Duodenal mucosa (tissue), 2 donors: ENCODE measurements around the gene ESRRB.

Experiments
- H3K27ac ChIP-seq: one replicate; pipeline ENCODE4 v1.7.0; 2013; ENCODE audit warnings: low read depth, low read length
- H3K27me3 ChIP-seq, 2 donors: one replicate each; pipeline ENCODE4 v1.7.0; 2013; ENCODE audit warnings: low read length in 2 of 2, control low read depth in 1 of 2; ENCODE audit not compliant: insufficient read depth in 2 of 2, control insufficient read depth in 1 of 2
- H3K36me3 ChIP-seq, 2 donors: one replicate each; pipeline ENCODE4 v1.7.0; 2013; ENCODE audit warnings: low read length in 2 of 2, control low read depth in 1 of 2; ENCODE audit not compliant: insufficient read depth in 2 of 2, control insufficient read depth in 1 of 2
- H3K4me1 ChIP-seq, 2 donors: one replicate each; pipeline ENCODE4 v1.7.0; 2013; ENCODE audit warnings: low read length in 2 of 2, control low read depth in 1 of 2; ENCODE audit not compliant: insufficient read depth in 2 of 2, control insufficient read depth in 1 of 2
- H3K4me3 ChIP-seq, 2 donors: one replicate each; pipeline ENCODE4 v1.7.0; 2013; ENCODE audit warnings: low read length in 2 of 2, low read depth in 1 of 2
- H3K9ac ChIP-seq, 2 donors: one replicate each; pipeline ENCODE4 v1.7.0; 2013; ENCODE audit warnings: low read length in 2 of 2, low read depth in 1 of 2
- H3K9me3 ChIP-seq, 2 donors: one replicate each; pipeline ENCODE4 v1.7.0; 2013; ENCODE audit warnings: low read length in 2 of 2, control low read depth in 1 of 2; ENCODE audit not compliant: control insufficient read depth in 1 of 2

The ESRRB gene

DNA sequence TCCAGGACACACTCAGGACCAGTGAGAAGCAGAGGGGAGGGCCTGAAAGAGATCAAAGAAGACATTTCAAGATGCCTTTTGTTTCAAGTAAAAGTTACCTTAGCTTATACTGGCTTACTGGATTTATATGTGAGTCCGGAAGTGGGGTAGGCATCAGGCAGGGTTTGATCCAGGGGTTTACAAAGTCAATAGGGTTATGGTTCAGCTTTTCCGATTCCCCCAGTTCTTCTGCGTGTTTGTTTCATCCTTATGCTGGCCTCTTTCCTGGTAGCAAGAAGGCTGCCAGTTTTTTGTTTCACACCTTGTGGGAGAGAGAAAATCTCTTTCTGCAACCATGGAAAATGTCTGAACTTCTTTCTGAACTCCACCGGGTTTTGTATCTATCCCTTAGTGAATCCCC lies 126.3 kb downstream of the ESRRB start:
- H3K36me3 ChIP-seq, result no peaks in the 10 kb centered on the region
- no peaks in the 10 kb centered on the region for H3K27me3 ChIP-seq
- H3K9ac ChIP-seq, result no peak overlapping the region
- H3K27ac ChIP-seq, result no peak overlapping the region
- H3K4me3 ChIP-seq, result no peak overlapping the region
- H3K4me1 ChIP-seq, result no peaks in the 10 kb centered on the region
- no peaks in the 10 kb centered on the region for H3K9me3 ChIP-seq

DNA sequence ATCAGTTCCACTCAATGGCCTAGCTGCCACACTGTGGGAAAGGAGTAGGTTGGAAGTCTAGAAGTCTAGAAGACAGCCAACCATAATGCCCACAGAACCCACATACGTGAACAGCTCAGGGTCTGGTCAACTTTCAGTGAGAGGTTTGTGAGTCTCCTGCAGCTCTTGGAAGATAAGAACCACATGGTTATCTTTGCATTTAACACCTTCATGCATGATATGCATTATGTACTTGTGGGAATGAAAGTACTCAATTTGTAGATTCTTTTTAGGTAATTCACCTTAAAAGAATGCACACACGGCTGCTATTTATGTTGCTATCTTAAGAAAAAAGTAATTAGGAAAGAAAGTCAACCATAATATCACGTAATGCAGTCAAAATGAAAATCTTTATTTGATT lies 126.7 kb downstream of the ESRRB start:
- Histone ChIP-seq H3K4me1 (no peaks in the 10 kb centered on the region), H3K4me3 (no peak overlapping the region), H3K9me3 (no peaks in the 10 kb centered on the region)

DNA sequence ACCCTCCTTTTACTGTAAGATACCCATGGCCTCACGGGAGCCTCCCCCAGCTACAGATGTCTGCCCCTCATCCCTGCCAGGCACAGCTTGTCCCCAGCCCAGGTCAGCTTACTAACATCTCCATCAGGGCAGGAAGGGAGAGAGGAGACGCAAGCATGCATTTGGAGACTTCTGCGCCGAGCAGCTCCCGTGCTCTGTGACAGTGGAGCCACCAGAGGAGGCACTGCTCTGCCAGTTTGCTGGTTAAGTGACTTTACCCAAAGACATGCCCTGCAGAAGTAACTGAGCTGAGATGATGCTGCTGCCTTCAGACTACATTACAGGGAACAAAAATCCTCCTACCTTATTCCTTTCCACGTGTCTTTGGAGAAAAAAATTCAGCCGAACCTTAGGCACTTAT lies 133.4 kb downstream of the ESRRB start:
- H3K27ac ChIP-seq, result no peak overlapping the region

More for the DNA sequence above, 126.7 kb downstream of the ESRRB start:
- no peak overlapping the region for H3K27ac ChIP-seq
- H3K27me3 ChIP-seq, result no peaks in the 10 kb centered on the region
- H3K9ac ChIP-seq, result no peak overlapping the region
- H3K36me3 ChIP-seq, result no peaks in the 10 kb centered on the region

DNA sequence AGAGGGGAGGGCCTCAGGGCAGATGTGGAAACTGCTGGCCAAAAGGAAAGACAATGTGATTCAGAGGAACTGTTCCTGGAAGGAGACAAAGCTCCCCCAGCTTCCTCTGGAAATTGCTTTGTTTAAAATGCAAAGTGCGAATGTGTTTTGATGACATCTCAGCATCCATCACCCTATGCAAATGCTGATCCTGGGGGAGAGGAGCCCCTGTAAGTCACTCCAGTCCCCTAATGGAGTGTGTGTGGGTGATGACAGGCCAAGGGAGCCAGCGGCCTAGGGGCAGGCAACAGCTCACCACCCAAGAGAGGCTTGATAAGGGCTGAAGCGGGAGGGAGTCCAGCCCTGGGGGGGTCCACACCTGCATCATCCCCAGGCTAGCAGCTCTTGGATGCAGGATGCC lies 134.2 kb downstream of the ESRRB start:
- peaks cover 0 to 3% of the 10 kb centered on the region in 2 donors for H3K27me3 ChIP-seq
- no peak overlapping the region for H3K27ac ChIP-seq
- H3K4me1 ChIP-seq, result no peaks in the 10 kb centered on the region
- H3K36me3 ChIP-seq, result no peaks in the 10 kb centered on the region
- H3K9me3 ChIP-seq, result no peaks in the 10 kb centered on the region
- no peak overlapping the region for H3K9ac ChIP-seq
- no peak overlapping the region for H3K4me3 ChIP-seq

More for the DNA sequence above, 133.4 kb downstream of the ESRRB start:
- H3K9me3 ChIP-seq, result no peaks in the 10 kb centered on the region
- no peak overlapping the region for H3K4me3 ChIP-seq
- peaks cover 0 to 3% of the 10 kb centered on the region in 2 donors for H3K27me3 ChIP-seq
- no peak overlapping the region for H3K9ac ChIP-seq
- H3K4me1 ChIP-seq, result no peaks in the 10 kb centered on the region
- H3K36me3 ChIP-seq, result no peaks in the 10 kb centered on the region

DNA sequence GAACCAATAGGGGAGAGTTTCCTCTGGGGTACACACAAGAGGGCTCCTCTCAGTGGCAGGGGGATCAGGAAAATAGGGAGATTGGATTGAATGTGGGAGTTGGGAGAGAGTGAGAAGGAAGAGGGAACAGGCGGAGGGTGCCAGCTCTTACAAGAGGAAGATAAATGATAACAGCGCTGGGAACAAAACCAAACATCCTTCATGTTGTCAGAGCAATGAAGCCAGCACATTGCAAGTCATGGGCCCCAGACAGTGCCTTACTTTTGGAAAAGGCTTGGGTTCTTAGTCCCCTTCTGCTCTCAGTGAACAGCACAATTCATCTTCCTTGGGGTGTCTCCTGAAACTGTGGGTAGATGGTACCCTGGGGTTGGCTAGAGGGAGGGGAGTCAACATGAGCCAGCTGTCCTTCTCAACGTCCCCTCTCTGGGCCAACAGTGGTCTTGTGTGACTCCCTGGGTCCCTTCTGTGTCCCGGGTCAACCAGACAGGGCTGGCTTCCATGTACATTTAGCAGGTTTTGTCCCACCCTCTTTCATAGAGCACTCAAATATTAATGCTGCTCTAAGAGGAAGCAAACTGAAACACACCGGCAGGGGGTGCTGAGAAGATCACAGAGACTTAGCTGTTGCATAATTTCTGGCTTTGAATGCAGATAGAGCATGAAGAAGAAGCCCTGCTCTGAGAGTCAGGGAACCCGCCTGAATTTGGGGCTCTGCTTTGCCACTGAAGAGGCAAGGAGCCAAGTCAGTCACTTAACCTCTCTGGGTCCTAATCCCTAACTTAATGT lies 138.5 kb downstream of the ESRRB start:
- no peaks in the 10 kb centered on the region for H3K36me3 ChIP-seq

DNA sequence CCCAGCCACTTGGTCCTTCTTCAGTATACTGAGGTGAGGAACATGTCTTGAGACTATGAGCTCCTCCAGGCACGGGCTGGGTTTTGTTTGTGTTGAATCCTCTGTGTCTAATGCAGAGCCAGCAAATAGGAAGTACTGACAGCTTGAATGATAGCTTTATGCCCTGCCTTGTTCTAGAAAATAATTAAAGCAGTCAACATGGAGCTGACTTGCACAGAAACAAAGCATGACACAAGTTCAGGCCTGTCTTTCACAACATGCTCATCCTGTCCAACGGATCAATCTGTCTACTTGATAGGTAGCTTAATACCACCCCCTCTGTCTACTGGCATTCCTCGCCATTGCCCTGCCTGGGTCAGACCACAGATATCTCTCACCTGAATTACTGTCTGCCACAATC lies 140.9 kb downstream of the ESRRB start:
- H3K9ac ChIP-seq, result no peak overlapping the region
- no peak overlapping the region for H3K4me3 ChIP-seq
- peaks cover 0 to 3% of the 10 kb centered on the region in 2 donors for H3K27me3 ChIP-seq
- H3K4me1 ChIP-seq, result no peaks in the 10 kb centered on the region
- no peaks in the 10 kb centered on the region for H3K36me3 ChIP-seq
- H3K9me3 ChIP-seq, result no peaks in the 10 kb centered on the region
- no peak overlapping the region for H3K27ac ChIP-seq

More for the DNA sequence above, 138.5 kb downstream of the ESRRB start:
- Histone ChIP-seq H3K27me3 (peaks cover 0 to 3% of the 10 kb centered on the region in 2 donors), H3K27ac (no peak overlapping the region), H3K4me1 (no peaks in the 10 kb centered on the region), H3K9ac (no peak overlapping the region), H3K9me3 (no peaks in the 10 kb centered on the region), H3K4me3 (no peak overlapping the region)

DNA sequence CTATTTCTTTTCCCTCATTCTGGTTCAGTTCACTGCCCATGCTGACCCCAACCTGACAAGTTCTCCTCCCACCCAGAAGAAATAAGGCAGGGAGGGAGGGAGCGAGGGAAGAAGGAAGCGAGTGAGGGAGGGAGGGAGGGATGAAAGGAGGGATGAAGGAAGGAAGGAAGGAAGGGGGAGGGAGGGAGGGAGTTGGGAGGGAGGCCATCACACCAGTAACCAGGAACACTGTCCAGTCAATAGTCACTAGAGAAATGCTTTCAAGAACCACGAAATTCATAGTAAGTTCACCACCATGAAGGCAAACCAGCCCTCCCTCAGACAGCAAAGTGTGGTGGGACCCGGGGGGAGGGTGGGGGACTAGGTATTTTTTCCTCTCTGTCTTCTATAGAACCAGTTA lies 142.4 kb downstream of the ESRRB start:
- H3K9me3 ChIP-seq, result no peaks in the 10 kb centered on the region
- no peak overlapping the region for H3K9ac ChIP-seq
- no peak overlapping the region for H3K27ac ChIP-seq
- H3K27me3 ChIP-seq, result peaks cover 0 to 3% of the 10 kb centered on the region in 2 donors
- no peaks in the 10 kb centered on the region for H3K36me3 ChIP-seq
- no peak overlapping the region for H3K4me3 ChIP-seq
- no peaks in the 10 kb centered on the region for H3K4me1 ChIP-seq

DNA sequence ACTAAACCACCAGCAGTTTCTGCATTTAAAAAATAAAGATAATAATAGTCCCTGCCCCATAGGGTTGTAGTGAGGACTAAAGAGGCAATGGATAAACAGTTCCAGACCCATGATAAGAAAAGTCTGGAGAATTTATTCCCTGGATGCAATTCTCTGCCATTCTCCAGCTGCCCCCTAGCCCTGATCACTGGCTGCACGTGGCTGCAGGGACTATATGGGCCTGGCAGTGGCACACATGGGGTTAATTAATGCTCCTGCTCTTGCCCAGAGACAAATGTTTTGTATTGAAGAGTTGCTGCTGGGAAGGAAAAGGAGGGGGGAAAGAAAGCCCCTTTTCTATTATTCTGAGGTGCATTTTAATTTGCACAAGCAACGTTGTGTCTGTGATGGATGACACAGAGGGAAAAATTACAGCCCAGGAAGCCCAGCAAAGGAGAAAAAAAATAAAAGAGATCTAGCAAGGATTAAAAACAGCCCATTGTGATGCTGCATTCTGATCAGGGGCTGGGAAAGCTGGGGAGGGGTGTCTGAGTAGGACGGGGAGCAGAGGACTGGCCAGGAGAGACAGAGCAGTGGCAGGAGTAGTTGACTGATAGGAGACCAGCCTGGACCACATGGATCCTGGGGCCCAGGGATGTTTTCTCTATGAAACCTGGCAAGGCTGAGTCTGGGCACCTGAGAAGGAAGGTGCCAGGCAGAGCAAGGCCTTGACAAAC lies 149.3 kb downstream of the ESRRB start:
- Histone ChIP-seq H3K27ac (no peak overlapping the region), H3K4me3 (no peak overlapping the region), H3K4me1 (no peaks in the 10 kb centered on the region), H3K36me3 (no peaks in the 10 kb centered on the region), H3K9ac (no peak overlapping the region), H3K27me3 (no peaks in the 10 kb centered on the region), H3K9me3 (no peaks in the 10 kb centered on the region)

DNA sequence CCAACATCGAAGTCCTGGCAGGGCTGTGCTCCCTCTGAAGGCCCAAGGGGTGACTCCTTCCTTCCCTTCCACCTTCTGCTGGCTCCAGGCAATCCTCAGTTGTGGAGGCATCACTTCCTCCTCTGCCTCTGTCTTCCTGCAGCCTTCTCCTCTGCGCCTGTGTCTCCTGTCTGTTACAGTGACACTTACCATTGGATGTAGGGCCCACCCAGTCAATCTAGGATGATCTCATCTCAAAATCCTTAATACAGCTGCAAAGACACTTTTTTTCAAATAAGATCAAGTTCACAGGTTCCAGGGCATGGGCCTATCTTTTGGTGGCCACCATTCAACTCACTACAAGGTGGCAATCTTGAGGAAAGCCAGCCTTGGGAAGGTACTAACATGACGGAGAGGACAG lies 155.1 kb downstream of the ESRRB start:
- Histone ChIP-seq H3K36me3 (no peaks in the 10 kb centered on the region), H3K27me3 (no peaks in the 10 kb centered on the region), H3K27ac (no peak overlapping the region), H3K4me1 (no peaks in the 10 kb centered on the region), H3K9me3 (no peaks in the 10 kb centered on the region), H3K4me3 (no peak overlapping the region), H3K9ac (no peak overlapping the region)

DNA sequence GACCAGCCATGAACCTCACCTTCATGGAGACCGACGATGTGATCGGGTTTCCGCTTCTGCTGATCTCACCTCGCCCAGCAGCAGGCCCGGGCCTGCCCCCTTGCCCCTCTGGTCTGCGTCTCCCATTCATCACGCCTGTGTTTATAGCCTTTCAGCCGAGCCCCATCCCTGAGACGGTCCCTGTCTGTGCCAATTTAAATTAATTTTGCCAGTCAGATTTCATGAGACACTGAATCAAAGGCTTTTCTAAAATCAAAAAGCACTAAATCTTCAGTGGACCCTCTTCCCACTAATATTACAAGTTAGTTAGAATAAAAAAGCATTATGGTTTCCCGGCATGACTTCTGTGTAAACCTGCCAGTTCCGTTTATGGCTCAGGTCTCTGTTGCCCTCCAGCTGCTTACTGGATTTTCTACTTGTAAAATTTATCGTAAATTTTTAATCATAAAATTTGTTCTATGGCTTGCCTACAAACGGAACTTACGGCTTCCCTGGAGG lies 155.9 kb downstream of the ESRRB start:
- Histone ChIP-seq H3K9me3 (no peaks in the 10 kb centered on the region), H3K4me1 (no peaks in the 10 kb centered on the region), H3K36me3 (no peaks in the 10 kb centered on the region), H3K9ac (no peak overlapping the region), H3K4me3 (no peak overlapping the region), H3K27me3 (no peaks in the 10 kb centered on the region), H3K27ac (no peak overlapping the region)
